T47D (cell line): ENCODE data around the gene MIER2.

ENCODE experiments used
- DNase-seq, 2 experiments: peaks; one replicate each; pipeline versions ENCODE4 v3.0.0 to v3.0.0-alpha.2; 2011 to 2012; ENCODE audit warnings: low read depth in 1 of 2, low spot score in 1 of 2
- JUND ChIP-seq: IDR thresholded peaks from 2 replicates; pipeline ENCODE4 v1.6.1; 2012; ENCODE audit warnings: low read depth
- in situ Hi-C: cut with HindIII; loops from 2 replicates; pipeline ENCODE4 v1.10.0; 2016; ENCODE audit warnings: low sequenced_read_pairs, low pct_unique_long_range_greater_than_20kb

MIER2 gene

GRCh38 chr19:328025-328505 is 16.5 kb downstream of the MIER2 start:
- in situ Hi-C loops: no loop called here
- DNase-seq: no peak
- TF ChIP-seq JUND: no peak

GRCh38 chr19:327291-328024 is 17.1 kb downstream of the MIER2 start:
- no peak for TF ChIP-seq JUND
- in situ Hi-C loops: no loop called here
- no peak for DNase-seq

GRCh38 chr19:326871-327270 is 17.7 kb downstream of the MIER2 start:
- DNase-seq: no peak
- TF ChIP-seq JUND: no peak
- in situ Hi-C loops: no loop called here

GRCh38 chr19:325937-326565 is 18.5 kb downstream of the MIER2 start:
- in situ Hi-C loops: no loop called here
- no peak for DNase-seq
- no peak for TF ChIP-seq JUND

- DNase-seq: no peak
- TF ChIP-seq JUND: no peak
- in situ Hi-C loops: no loop called here
These were observed 19.2 kb downstream of the MIER2 start for GRCh38 chr19:325173-325936.

GRCh38 chr19:324716-325115 is 19.9 kb downstream of the MIER2 start:
- TF ChIP-seq JUND: no peak
- DNase-seq: no peak
- in situ Hi-C loops: no loop called here

- in situ Hi-C loops: no loop called here
- DNase-seq: no peak
- TF ChIP-seq JUND: no peak
These were observed 22.0 kb downstream of the MIER2 start for GRCh38 chr19:322616-323015.

- DNase-seq: no peak
- in situ Hi-C loops: no loop called here
- TF ChIP-seq JUND: no peak
These were observed 26.2 kb downstream of the MIER2 start for GRCh38 chr19:318509-318774.

- in situ Hi-C loops: no loop called here
- no peak for DNase-seq
These were observed 26.7 kb downstream of the MIER2 start for GRCh38 chr19:317710-318508.

GRCh38 chr19:315811-316210 is 28.8 kb downstream of the MIER2 start:
- in situ Hi-C loops: no loop called here
- no peak for TF ChIP-seq JUND
- DNase-seq: no peak

More at GRCh38 chr19:317710-318508, 26.7 kb downstream of the MIER2 start:
- no peak for TF ChIP-seq JUND

- in situ Hi-C loops: no loop called here
- TF ChIP-seq JUND: no peak
- no peak for DNase-seq
These were observed 30.4 kb downstream of the MIER2 start for GRCh38 chr19:313988-314815.
